SU-DHL-6 (cell line): Measurements from ENCODE around the gene STOML3.

Experiments
- EZH2phosphoT487 ChIP-seq: fragments of 200-600 bp; sonication (generic), shearing (Covaris generic); conservative IDR thresholded peaks from 2 replicates; pipeline ENCODE4 v1.6.1; 2018; ENCODE audit warnings: mild to moderate bottlenecking, antibody characterized with exemption, low read length, moderate library complexity, mixed read lengths
- TF ChIP-seq, protein P1 (sequence below): fragments of 200-600 bp; sonication (generic); IDR thresholded peaks from one replicate; pipeline ENCODE4 v1.5.1; 2017; ENCODE audit warnings: antibody characterized with exemption, mild to moderate bottlenecking, low read length, moderate library complexity; ENCODE audit not compliant: insufficient read depth, poor library complexity, severe bottlenecking

DNA sequence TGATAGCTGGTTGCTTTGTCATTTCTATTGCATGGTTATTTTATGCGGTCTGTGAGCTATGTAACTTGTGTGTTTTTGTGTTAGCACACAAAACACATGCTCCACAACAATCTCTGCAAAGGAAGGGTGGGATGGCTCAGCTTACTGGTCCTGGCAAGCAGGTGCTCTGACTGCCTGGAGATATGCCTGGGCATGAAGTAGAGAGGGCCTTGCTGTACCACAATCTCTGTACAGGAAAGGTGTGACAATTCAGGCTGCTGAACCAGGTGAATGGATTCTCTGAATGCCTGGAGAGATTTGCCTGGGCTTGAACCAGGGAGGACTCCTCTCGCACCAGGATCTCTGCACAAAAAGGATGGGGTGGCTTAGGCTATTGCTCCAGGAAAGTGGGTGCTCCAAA lies 69.5 kb downstream of the STOML3 start:
- TF ChIP-seq, protein P1, sequence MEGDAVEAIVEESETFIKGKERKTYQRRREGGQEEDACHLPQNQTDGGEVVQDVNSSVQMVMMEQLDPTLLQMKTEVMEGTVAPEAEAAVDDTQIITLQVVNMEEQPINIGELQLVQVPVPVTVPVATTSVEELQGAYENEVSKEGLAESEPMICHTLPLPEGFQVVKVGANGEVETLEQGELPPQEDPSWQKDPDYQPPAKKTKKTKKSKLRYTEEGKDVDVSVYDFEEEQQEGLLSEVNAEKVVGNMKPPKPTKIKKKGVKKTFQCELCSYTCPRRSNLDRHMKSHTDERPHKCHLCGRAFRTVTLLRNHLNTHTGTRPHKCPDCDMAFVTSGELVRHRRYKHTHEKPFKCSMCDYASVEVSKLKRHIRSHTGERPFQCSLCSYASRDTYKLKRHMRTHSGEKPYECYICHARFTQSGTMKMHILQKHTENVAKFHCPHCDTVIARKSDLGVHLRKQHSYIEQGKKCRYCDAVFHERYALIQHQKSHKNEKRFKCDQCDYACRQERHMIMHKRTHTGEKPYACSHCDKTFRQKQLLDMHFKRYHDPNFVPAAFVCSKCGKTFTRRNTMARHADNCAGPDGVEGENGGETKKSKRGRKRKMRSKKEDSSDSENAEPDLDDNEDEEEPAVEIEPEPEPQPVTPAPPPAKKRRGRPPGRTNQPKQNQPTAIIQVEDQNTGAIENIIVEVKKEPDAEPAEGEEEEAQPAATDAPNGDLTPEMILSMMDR = no peak
- TF ChIP-seq EZH2phosphoT487 = no peak
